GM18508 (cell line): ENCODE data around the gene SOCS3.

Source experiments
- ATAC-seq: cut with Tn5 transposase; IDR thresholded peaks from one replicate; pipeline ENCODE4 v1.9.1; 2021; ENCODE audit warnings: moderate number of reproducible peaks; ENCODE audit not compliant: insufficient read depth, unreplicated experiment

Gene SOCS3, protein sequence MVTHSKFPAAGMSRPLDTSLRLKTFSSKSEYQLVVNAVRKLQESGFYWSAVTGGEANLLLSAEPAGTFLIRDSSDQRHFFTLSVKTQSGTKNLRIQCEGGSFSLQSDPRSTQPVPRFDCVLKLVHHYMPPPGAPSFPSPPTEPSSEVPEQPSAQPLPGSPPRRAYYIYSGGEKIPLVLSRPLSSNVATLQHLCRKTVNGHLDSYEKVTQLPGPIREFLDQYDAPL

GRCh38 chr17:78359997-78360370, at the start of gene SOCS3:
SOCS3 (minus strand) TSS chr17:78360077; CDS start chr17:78359095, 982 bp downstream.
- ATAC-seq, result no peak

- no peak for ATAC-seq
These were observed 49.5 kb upstream of the SOCS3 start for GRCh38 chr17:78409191-78409928.

DNA sequence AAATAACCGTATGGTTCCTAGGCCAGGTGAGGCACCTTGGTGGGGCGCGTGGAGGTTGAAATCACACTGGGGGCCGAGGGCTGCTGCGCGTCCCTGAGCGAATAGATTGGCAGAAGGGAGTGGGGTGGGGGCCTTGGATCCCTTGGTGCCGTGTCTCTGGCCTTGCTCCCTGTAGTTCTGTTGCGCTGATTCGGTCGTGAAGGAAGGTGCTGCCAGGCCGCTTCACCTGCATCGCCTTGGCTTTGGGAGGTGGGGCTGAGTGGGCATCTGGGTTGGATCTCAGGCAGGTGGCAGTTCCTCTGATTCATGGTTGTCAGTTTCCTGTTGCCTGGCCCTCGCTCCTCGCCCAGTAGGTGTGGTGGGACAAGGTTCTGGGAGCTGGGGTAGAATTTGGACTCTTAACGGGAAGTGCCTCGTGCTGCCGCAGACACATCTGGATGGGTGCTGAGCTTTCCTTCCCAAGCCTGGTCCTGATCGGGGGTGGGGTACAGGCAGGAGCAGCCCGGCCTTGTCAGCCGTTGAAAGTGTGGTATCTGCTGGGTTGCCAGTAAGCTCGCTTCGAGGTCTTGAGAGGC, 48.7 kb upstream of the SOCS3 start:
- ATAC-seq, result no peak

DNA sequence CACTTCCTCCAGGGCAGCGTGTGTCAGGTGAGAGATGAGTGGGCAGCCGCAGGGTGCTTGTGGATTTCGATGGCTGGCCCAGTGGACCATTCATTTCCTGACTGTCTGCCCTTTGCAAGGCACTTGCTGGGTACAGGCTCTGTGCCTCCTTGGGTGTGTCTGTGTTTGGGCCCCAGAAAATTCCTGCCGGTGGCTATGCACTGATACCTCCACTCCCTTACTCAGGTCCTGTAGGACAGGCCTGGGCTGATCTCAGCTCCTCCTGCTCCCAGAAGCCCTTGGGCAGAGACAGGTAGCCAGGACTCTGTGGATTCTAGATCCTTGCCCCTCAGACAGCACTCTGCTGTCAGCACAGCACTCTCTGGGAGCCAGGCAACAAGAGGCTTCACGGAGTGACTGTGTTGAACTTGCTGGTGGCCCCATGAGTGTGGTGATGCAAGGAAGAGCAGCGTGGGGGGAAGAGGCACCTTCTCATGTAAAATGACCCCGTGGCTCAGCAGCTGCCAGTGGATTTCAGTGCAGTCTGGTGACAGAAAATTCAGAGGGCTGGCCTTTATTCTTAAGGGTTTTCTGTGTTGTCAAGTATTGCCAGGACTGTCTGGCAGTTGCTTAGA, 47.6 kb upstream of the SOCS3 start:
- no peak for ATAC-seq

GRCh38 chr17:78406920-78407319, 47.0 kb upstream of the SOCS3 start:
- no peak for ATAC-seq

GRCh38 chr17:78406396-78406795, 46.5 kb upstream of the SOCS3 start:
- no peak for ATAC-seq

GRCh38 chr17:78403822-78404221, 43.9 kb upstream of the SOCS3 start:
- ATAC-seq, result no peak

GRCh38 chr17:78401891-78402290, 42.0 kb upstream of the SOCS3 start:
- no peak for ATAC-seq

DNA sequence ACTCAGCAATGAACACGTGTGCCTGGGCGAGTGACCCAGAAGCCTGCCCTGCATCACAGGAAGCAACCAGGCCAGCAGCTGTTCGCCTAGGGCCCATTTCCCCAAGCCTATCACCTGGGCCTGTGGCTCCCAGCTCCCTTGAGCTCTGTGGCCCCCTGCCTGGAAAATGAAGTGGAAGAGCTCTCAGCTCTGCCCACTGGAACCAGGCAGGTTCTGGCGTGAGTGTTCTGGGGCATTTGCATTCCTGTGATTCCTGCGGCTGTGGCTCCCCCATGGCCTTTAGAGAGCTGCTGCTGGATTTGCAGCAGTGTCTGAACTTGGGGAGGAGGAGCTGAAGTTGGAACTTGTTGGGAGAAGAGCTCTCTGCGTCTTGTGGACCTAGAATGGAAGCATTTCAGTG, 41.4 kb upstream of the SOCS3 start:
- ATAC-seq, result no peak

DNA sequence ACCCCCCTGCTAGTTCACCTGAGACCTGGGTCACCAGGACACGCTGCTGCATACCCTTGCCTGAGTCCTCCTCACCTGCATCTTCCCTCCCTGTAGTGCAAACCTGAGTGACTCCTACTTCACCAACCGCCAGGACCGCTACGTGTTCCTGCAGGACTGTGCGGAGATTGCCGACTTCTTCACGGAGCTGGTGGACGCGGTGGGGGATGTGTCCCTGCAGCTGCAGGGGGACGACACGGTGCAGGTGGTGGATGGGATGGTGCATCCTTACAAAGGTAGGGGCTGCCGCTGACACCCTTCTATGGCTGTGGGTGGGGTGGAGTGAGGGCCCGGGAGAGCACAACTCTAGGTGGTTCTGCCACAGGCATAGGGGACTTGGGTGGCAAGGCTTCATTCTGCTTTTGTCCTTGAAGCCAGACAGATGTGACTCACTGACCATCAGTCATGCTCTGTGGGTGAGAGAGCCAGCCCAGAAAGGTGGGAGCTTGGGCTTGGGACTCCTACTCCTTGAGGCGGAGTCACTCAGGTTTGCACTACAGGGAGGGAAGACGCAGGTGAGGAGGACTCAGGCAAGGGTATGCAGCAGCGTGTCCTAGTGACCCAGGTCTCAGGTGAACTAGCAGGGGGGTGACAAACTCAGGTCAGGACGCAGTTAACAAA, 40.8 kb upstream of the SOCS3 start:
- ATAC-seq, result no peak

DNA sequence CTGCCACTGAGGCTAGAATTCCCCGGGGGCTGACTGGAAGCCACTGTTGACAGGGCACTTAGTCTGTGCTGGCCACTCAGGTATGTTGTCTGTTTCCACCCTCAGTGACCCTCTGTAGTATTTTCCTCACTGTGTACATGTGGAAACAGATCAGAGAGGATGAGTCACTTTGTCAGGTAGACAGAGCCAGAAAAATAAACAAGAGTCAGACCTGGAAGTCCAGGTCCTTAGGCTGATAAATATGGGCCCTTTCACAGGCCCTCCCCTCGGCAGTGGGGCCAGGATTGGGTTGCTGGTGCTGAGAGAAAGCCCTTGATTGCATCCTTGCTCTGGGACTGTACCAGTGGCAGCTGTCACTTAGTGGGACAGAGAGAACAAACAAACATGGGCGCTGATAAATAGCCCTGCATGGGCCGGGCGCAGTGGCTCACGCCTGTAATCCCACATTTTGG, 39.8 kb upstream of the SOCS3 start:
- ATAC-seq, result no peak

- ATAC-seq, result no peak
These were observed 39.3 kb upstream of the SOCS3 start for GRCh38 chr17:78399028-78399692.

DNA sequence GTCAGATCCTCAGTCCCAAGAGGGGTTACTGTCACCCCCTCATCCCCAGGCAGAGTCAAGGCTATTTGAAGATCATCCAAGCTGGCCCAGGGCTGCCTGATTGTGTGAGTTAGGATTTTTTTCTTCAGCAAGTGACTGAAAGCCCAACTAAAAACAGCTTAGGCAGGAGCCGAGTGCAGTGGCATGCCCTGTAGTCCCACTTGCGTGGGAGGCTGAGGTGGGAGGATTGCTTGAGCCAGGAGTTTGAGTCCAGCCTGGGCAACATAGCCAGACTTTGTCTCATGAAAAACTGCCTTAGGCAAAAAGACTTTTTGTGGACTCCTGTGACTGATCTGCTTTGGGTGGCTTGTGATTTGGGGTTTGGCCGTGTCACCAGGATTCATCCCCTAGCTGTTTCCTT, 38.5 kb upstream of the SOCS3 start:
- no peak for ATAC-seq

DNA sequence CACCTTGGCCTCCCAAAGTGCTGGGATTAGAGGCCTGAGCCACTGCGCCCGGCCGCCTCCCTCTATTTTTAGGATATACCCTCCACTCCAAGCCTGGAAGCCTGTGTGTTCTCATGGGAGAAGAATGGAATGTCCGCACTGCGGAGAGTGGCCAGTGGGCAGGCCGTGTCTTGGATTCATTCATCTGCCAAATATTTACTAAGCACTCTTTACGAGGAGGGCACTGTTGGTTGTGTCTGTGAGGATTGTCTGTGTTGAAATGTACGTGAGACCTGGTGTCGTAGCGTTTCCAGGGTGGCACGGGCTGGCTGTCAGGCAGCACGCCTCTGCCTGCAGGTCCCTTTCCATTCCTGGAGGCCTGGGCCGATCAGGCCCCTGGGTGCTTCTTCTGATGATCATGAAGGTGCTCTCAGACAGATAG, 37.8 kb upstream of the SOCS3 start:
- ATAC-seq, result no peak

DNA sequence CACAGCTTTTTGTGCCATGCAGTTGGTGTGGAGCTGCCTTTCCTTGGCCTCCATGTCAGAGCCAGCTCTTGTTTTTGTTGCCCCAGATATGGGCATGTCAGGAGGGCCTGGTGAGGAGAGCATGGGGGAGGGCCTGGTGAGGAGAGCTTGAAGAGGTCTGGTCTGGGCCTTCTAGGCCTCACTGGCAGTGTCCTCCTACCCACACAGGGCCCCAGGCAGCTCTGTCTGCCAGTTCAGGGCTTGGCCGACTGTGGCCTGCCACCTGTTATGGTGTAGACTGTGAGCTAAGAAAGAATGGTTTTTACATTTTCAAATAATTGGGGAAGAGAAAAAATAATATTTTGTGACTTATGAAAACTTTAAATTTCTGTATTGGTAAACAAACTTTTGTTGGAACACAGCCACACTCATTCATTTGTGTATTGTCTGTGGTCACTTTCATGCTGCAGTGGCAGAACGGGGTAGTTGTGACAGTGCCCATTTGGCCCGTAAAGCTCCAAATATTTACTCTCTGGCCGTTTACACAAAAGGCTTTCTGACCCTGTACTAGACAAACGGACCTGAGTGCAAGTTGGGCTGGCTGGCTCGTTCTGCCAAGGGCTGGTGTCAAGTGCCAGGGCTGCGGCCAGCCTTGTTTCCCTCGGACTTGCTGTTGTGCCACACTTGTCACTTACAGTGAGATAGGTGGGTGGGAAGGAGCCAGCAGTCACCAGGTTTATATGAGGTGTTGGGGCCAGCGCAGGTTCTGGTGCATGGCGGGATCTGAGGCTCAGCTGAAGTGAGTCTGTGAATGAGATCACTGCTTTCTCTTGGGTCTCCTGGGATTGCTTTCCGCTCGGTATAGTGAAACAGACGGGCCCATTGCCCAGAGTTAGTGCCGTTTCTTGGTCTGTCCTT, 36.8 kb upstream of the SOCS3 start:
- ATAC-seq, result no peak

GRCh38 chr17:78395155-78395554, 35.3 kb upstream of the SOCS3 start:
- ATAC-seq, result no peak

DNA sequence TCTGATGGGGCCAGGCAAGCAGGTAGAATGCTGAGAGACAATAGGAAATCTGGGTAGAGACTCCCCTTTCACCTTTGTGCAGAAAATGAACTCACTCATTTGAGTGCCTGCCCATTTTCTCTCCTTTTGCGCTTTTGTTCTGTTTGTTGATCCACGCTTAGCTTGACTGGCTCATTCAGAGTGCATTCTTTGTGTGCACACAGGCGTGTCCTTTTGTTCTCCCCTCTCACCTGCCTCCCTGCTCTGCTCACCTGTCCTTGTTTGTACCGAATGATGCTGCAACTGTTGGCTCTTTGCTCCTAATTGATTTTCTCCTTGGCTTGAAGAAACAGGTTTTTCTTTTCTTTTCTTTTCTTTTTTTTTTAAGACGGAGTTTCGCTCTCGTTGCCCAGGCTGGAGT, 34.3 kb upstream of the SOCS3 start:
- ATAC-seq, result no peak

- no peak for ATAC-seq
These were observed 33.7 kb upstream of the SOCS3 start for GRCh38 chr17:78393575-78393974.

DNA sequence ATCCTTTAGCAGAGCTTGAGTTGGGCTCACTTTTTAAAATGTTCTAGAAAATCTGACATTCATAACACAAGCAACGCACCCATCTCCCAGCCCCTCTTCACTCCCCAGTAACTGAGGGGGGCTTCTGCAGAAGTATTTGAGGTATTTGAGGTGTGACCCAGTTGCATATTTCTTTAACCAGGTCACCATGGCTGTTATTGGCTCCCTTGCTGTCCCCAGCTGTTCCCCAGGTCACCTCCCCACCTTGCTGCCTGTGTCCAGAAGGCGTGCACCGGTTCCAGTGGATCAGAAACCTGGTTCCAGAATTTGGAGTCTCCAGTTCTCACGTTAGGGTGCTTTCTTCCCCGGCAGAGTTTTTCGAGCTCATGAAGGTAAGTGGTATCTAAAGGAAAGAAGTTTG, 32.4 kb upstream of the SOCS3 start:
- no peak for ATAC-seq
